ELF-1 (cell line): ENCODE data around the gene GLYAT.
"Not testable (repeated sequence)": the region's sequence is repeated elsewhere in the genome, so short reads cannot be mapped to it uniquely, and the experiment has no call there.

Source experiments
- DNase-seq: peaks from one replicate; pipeline ENCODE4 v3.0.0-alpha.2; 2016; ENCODE audit warnings: low read depth, low spot score

The GLYAT gene

DNA sequence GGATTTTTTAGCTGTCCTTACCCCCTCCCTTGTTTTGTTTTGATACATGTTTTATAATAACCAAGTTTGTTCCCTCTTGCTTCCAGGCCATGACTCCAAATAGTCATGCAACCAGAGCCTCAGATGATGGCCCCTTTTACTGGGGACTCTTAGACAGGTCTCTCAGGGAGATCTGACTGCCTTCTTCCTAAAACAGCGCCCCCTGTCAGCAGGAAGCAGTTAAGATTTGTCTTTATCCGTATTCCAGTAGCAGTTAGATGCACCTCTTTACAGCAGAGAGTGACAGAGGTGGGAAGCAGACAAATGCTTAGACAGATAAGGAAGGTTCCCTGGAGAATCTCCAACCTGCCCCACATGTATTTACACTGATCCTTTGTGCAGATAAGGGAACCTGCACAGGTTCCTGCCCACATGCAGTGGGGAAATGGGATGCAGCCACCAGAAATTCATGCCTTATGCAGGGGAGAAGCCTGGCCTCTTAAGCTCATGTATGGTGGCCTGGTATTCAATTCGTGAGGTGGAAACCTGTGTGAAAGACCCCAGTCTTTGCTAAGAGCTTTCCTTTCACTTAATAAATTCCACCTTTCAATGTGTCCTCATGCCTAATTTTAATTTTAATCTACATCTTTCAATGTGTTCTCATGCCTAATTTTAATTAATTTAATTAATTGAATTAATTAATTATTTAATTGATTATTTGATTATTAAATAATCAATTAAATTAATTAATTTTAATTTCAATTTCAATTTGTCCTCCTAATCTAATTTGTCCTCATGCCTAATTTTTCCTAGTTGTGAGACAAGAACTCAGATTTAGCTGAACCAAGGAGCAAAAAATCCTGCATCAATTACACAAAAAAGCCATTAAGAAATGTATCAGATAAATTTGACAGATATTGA, 11.5 kb upstream of the GLYAT start:
- DNase-seq: no peak

DNA sequence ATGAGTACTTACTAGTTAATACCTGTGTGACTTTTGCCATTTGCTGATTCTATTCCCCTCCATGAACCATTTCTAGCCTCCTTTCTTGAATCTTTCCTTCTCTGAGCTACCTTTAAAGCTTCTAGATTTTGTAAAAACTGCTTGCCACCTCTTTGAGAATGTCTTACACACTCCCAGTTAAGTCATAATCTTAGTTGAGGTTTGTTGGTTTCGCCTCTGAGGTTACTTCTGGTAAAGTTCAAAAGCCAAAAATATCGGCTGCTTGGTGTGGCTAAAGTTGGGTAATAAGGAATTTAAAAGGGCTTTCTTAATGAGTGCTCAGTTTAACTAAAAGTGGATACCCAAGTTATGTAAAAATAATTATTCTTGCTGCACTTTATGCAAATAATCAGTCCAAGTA, 10.4 kb upstream of the GLYAT start:
- DNase-seq: no peak

DNA sequence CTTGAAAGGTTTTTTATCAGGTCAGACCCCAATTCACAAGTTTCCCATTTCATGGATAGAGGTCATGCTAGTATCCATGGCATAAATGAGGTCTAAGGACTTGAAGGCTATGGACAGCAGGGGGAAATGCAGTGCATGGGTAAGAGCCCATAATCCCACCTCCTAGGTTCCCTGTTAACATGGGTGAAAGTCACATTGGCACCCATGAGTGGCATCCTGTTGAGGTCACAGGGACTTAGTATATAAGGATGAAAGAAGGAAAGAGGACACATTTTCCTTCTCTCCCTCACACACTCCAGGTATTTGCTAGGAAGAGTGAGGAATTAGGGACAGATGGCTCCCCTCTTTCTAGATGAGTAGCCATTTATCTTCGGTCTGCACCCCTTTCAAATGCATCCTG, 9.4 kb upstream of the GLYAT start:
- DNase-seq: no peak

DNA sequence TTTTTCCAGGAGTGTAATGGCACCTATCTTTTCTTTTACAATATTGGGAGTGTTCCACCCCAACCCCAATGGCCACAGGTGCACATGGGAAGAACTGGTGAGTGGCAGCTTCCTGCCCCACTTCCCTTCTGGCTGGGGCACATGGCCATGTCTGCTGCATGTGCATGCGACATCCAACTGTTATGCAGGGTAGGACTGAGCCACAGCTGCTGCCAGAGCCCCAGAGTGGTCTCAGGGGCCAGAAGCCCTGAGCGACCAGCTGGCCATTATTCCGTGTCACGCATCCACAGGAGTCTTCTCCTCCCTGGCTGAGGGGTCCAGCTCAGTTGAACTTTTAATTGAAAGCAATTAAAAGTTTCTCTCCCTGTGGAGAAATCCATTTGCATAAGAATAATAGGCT, 8.7 kb upstream of the GLYAT start:
- DNase-seq: no peak

DNA sequence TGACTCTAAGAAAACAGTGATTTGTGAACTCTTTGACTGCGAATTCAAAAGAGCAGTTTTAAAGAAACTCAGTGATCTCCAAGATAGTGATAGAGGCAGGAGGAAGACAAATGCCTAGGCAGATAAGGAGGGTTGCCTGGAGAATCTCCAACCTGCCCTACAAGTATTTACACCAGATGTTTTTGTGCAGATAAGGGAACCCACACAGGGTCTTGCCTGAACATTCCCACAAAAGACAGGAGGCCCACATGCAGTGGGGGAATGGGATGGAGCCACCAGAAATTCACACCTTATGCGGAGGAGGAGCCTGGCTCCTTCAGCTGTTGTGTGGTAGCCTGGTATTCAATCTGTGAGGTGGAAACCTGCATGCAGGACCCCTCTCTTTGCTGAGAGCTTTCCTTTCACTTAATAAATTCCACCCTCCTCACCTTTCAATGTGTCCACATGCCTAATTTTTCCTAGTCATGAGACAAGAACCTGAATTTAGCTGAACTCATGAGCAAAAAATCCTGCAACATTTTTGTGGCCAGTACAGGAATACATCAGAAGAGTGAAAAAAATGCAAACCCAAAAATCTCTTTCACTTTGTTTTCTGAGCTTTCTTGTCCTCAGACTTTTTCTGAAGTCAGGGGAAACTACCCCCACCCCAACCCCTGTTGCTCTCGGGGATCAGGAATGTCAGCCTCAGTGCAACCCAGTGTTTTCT, 8.1 kb upstream of the GLYAT start:
- peak; percentile 12 for DNase-seq

DNA sequence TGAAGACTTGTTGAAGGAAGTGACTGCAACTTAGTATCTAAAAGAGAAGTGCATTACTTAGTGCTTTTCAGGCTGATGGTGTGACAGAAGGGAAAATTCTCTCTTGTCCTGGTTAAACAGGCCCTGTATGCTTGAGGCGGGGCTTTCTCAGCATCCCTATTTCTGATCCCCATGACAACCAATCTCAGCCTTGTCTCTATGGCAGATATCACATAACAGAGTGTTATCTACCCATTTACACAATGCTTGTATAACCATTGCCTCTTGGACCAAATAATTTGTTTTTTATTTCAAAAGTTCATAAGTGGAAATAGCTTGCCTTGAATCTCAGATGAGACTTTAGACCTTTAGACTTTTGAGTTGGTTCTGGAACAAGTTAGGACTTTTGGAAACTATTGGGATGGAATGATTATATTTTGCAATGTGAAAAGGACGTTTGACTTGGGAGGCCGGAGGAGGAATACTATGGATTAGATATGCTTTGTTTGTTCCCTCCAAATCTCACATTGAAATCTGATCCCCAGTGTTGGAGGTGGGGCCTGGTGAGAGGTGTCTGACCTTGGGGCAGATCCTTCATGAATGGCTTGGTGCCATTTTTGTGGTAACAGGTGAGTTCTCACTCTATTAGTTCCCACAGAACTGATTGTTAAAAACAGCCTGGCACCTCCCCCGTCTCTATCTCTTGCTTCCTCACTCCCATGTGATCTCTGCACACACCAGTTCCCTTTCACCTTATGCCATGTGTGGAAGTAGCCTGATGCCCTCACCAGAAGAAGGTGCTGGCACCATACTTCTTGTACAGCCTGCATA, 3.1 kb upstream of the GLYAT start:
- no peak for DNase-seq

DNA sequence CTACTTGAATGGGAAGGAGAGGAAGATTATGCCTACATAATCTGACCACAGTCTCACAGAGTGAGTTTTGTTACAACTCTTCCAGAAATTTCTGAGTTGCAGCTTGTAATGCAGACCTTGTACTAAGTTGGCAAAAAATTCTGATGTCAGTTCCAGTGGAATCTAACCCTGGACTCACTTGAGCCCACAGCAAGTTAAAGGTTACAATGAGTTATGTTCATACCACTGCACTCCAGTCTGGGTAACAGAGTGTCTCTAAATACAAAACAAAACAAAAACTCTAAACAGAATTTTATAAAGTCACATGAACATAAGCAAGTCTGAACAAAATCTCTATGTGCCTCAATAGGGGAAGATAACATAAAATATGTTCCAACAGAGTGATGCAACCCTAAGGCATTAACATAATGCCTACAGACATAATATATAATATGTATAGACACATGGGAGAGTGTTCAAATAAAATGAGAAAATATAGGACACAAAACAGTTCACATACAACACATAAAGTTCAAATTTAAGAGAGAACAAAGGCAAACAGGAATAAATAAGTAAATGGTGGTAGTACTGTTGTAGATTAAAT, 1.1 kb downstream of the GLYAT start:
- no peak for DNase-seq

DNA sequence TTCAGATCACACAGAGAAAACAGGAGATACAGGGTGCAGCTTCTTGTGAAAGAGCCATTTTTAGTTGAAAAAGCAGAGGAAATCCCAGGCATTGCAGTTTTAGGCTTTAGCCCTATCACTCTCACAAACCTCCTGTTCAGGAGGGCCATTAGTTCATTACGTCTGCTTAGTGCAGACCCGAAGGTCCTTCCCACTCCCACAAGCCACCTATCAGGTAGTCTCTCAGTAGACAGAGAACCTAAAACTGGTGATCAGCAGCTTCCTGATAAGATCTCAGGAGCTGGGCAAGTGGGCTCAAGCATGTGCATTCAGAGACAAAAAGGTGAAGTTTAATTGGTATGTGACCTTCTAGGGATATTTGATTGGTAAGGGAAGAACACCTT, 4.3 kb downstream of the GLYAT start:
- DNase-seq: no peak

DNA sequence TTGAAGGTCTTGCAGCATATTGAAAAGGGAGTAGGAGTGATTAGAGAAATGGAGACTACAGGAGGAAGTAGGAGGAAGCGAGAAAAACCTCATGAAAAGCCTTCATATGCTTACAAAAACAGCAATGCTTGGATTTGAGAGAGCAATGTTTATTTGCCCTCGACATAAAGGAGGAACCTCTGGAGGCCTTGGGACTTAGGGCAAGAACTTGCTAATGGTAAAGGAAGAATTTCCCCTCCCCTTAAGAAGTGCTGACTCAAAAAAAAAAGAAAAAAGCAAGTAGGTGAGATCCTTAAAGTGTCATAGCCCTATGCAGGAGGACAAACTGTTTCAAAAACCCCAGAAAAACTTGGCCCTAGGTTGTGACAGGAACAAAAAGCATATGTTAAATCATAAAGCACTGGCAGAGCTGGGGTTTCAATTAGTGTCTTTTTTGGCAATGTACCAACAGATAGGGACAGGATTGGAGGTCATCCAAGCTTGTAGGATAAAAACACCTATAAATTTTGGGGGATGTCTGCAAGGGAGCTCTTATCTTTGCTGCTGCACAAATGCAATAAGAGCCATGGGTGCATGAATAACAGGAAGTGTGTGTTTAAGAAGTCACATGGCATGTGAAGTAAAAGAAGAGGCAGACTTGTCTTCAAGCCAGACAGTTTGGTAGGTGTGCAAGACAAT, 4.9 kb downstream of the GLYAT start:
- DNase-seq: no peak

DNA sequence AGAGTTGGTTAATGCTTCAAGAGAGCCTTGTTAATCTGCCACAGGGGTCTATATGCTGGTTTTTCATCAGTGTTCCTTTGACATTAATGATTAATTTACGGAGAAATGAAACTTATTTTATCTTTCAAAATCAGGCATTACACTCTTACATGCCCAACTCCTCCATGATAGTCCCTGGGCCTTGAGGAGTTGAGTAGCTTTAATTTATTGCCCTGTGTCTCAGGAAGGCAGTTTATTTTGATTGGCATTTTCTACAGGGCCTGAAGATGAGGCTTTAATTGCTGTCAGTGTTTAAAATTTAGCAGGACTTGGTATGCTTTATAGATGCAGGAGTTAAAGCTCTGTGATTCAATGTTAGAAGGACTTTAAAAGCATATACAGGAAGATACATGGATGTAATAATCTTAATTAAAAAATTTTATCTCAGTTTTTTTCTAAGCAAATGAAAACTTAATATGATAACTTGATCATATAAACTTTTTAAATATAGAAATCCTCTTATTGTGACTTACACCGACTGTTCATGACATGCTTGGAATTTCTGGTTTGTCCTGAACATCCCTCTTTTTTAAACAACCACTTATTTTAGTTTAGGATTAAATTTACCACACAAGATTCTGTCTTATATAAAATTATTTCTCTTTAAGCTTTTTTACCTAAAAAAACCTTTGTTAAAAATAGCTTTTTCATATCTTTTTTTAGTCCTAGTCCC, 12.2 kb downstream of the GLYAT start:
- no peak for DNase-seq

DNA sequence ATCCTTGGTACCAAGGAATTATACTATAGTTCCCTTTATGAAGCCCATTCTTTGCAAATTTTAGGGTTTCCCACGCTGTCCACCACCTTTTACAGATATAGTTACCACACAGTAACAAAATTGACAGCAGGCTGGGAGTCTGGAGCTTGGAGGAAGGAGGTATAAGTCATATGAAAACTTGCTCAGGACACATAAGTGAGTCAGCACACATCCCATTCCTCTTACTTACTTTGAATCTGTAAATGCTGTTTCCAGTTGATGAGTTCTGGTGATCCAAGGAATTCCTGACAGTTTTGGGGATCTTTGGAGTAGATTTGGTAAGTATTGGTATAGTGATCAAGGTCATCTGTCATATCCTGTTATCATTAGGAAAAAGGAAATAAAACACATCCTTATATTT, 19.2 kb downstream of the GLYAT start:
- no peak for DNase-seq

DNA sequence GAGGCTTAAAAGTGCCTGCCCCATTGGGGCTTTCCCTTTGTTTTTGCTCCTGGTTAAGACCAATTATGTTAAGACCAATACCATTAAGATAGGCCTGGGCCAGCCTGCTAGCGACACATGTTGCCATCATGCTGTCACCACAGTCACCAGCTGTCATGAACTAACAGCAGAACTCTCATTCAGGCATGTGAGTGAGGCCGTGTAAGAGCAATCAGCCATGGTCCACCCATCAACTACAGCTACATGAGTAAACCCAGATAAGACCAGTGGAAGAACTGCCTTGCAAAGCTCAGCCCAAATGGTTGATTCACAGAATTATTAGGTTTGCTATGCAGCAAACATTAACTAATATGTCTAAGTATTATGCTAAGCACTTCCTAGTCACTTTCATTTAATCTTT, 19.9 kb downstream of the GLYAT start:
- no peak for DNase-seq

DNA sequence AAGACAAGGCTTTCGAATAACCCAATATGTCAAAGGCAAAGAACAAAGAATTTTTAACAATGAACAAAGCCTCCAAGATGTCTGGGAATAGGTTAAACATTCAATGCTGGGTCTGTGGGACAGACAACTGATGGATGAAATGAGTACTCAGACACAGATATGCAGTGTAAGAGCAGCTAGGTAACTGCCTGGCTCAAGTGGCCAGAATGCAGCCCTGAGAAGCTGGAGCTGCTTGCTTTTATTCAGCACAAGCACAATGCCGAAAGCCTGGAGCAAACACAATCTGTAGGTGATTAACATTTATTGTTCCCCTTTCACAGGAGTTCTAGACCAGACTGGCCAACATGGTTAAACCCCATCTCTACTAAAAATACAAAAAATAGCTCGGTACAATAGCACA, 24.0 kb downstream of the GLYAT start:
- DNase-seq: no peak

DNA sequence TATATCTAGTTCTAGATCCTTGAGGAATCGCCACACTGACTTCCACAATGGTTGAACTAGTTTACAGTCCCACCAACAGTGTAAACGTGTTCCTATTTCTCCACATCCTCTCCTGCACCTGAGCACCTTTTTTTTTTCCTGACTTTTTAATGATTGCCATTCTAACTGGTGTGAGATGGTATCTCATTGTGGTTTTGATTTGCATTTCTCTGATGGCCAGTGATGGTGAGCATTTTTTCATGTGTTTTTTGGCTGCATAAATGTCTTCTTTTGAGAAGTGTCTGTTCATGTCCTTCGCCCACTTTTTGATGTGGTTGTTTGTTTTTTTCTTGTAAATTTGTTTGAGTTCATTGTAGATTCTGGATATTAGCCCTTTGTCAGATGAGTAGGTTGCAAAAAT, 34.9 kb downstream of the GLYAT start:
- not testable (repeated sequence) for DNase-seq

DNA sequence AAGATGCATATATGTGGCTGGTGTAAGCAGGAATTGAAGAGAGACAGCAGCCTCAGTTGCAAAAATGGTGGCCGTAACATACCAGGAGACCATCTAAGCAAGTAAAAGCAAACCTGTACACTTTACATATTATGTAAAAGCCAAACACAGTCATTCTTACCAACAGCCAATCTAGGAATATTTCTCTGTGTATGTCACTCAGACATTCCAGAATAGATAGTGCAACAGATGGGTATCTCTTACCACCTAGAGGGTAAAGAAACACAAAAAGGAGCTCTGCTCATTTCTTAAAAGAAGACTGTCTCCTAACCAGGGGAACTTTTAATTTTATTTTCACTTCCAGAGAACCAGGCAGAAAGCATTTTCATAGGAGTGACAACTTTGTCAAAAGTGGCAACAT, 38.7 kb downstream of the GLYAT start:
- no peak for DNase-seq

DNA sequence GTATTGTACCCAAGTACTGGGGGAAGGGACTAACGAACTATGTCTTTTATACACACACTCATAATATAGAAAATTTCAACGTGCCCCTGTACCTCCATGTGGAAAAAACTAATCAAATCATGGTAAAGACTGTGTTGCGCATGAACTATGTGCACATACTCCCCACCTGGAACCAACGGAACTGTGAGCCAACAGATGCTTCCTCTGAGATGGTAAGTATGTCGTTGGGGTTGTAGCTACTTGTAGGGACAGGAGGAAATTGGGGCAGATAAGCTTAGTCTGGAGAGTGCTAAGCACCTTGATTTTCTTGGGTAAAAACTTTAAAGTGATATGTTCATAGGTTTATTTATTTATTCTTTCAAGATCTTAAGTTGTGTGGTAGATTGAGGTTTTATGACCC, 40.1 kb downstream of the GLYAT start:
- no peak for DNase-seq

DNA sequence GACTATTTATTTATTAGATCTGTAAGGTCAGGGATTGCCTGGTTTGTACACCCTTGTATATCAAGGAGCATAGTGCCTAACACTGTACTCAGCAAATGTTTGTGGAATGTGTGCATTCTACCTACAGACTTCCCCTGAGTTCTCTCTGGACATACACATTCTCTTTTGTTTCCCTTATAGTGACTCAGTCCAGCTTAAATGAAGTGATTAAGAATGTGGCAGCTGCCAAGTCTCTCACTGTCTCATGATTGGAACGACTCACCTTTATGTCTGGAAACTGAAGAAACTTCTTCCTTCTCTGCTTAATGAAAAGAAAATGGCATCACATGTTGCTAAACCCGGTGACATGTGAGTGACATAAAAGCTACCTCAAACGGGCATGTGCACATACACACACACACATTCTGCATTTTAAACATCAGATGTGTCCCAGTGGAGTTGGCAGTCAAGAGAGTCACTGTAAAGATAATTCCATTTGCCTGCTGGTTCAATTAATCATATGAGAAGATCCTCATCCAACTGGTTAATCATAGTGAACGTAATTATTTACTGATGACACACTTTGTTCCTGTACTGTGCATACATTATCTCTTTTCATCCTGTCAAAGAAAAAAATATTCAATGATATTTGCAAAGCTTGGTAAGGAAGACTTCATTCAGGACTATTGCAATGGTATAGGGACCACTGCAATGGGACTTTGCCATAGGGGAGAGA, 42.8 kb downstream of the GLYAT start:
- no peak for DNase-seq

DNA sequence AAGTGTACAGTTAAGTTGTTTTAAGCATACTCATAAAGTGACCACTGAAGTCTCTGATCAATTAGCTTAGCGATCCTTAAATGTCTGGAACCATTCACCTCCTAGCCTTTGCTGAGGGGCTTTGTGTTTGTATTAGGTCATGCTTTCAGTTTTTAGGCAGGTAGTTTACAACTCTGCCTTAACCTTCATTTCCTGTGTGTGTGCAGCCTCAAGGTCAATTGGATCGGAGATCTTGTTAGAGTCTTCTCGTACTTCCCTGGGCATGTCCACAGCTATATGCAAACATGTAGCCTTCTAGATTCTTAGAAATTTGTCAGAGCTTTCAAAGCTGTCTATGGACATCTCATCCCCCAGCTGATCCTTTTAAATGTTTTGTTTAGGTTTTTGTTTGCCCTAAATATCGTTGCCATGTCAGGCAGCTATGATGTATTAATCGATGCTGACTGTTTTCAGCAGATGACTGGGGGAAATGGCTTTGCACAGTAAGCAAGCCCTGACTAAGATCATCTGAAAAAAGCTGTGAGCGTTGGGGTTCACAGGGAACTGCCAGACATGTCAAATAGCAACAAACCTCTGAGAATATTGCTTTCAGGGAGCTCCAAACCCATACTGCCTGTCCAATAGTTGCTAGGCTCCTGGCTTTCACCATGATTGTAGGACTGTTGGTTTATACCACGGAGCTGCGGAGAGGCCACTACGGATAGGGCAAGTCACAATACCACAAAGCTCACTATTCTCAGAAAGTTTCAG, 45.6 kb downstream of the GLYAT start:
- DNase-seq: no peak

DNA sequence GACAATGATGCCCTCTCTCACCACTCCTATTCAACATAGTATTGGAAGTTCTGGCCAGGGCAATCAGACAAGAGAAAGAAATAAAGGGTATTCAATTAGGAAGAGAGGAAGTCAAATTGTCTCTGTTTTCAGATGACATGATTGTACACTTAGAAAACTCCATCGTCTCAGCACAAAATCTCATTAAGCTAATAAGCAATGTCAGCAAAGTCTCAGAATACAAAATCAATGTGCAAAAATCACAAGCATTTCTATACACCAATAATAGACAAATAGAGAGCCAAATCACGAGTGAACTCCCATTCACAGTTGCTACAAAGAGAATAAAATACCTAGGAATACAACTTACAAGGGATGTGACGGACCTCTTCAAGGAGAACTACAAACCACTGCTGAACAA, 49.1 kb downstream of the GLYAT start:
- DNase-seq: not testable (repeated sequence)
